ENCODE results near the gene KRTAP9-2.

Gene KRTAP9-2

DNA sequence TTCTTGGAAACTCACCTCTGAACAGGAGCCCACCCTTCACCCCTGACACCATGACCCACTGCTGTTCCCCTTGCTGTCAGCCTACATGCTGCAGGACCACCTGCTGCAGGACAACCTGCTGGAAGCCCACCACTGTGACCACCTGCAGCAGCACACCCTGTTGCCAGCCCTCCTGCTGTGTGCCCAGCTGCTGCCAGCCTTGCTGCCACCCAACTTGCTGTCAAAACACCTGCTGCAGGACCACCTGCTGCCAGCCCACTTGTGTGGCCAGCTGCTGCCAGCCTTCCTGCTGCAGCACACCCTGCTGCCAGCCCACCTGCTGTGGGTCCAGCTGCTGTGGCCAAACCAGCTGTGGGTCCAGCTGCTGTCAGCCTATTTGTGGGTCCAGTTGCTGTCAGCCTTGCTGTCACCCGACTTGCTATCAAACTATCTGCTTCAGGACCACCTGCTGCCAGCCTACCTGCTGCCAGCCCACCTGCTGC is 36.6 kb upstream of the KRTAP9-2 start, which contains the start of gene KRTAP9-1:
TSS of gene KRTAP9-1 (plus strand) at position 51 of the 482 bp plus-strand sequence. CDS start at position 51, 0 bp downstream.
- peak; percentile 82 for TF ChIP-seq TCF12 (IDR thresholded peaks at IDR 0.05; ENCODE audit: low read depth)

DNA sequence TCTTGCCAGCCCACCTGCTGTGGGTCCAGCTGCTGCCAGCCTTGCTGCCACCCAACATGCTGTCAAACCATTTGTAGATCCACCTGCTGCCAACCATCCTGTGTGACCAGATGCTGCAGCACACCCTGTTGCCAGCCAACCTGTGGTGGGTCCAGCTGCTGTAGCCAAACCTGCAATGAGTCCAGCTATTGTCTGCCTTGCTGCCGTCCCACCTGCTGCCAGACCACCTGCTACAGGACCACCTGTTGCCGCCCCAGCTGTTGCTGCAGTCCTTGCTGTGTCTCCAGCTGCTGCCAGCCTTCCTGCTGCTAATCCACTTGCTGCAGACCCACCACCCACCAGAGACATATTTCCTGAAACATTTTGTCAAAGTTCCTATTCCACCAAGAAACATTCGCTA is 36.1 kb upstream of the KRTAP9-2 start:
- TF ChIP-seq TAF1 (IDR thresholded peaks at IDR 0.05; ENCODE audit: low read depth) (no peak), CREB1 (IDR thresholded peaks at IDR 0.05; ENCODE audit: low read depth) (no peak), TCF12 (IDR thresholded peaks at IDR 0.05; ENCODE audit: low read depth) (no peak; the same call in 1 of the 2 replicates), YY1 (IDR thresholded peaks at IDR 0.05; ENCODE audit: low read depth) (no peak), EGR1 (IDR thresholded peaks at IDR 0.05) (no peak), CEBPB (IDR thresholded peaks at IDR 0.05) (no peak), TEAD4 (IDR thresholded peaks at IDR 0.05) (no peak), EP300 (IDR thresholded peaks at IDR 0.05; ENCODE audit: borderline replicate concordance) (no peak), RAD21 (IDR thresholded peaks at IDR 0.05; ENCODE audit: low read depth) (no peak)
- TF ChIP-seq, protein P1, sequence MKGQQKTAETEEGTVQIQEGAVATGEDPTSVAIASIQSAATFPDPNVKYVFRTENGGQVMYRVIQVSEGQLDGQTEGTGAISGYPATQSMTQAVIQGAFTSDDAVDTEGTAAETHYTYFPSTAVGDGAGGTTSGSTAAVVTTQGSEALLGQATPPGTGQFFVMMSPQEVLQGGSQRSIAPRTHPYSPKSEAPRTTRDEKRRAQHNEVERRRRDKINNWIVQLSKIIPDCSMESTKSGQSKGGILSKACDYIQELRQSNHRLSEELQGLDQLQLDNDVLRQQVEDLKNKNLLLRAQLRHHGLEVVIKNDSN (IDR thresholded peaks at IDR 0.05): no peak
- TF ChIP-seq, protein P2, sequence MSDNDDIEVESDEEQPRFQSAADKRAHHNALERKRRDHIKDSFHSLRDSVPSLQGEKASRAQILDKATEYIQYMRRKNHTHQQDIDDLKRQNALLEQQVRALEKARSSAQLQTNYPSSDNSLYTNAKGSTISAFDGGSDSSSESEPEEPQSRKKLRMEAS (IDR thresholded peaks at IDR 0.05): no peak
- TF ChIP-seq, protein P3, sequence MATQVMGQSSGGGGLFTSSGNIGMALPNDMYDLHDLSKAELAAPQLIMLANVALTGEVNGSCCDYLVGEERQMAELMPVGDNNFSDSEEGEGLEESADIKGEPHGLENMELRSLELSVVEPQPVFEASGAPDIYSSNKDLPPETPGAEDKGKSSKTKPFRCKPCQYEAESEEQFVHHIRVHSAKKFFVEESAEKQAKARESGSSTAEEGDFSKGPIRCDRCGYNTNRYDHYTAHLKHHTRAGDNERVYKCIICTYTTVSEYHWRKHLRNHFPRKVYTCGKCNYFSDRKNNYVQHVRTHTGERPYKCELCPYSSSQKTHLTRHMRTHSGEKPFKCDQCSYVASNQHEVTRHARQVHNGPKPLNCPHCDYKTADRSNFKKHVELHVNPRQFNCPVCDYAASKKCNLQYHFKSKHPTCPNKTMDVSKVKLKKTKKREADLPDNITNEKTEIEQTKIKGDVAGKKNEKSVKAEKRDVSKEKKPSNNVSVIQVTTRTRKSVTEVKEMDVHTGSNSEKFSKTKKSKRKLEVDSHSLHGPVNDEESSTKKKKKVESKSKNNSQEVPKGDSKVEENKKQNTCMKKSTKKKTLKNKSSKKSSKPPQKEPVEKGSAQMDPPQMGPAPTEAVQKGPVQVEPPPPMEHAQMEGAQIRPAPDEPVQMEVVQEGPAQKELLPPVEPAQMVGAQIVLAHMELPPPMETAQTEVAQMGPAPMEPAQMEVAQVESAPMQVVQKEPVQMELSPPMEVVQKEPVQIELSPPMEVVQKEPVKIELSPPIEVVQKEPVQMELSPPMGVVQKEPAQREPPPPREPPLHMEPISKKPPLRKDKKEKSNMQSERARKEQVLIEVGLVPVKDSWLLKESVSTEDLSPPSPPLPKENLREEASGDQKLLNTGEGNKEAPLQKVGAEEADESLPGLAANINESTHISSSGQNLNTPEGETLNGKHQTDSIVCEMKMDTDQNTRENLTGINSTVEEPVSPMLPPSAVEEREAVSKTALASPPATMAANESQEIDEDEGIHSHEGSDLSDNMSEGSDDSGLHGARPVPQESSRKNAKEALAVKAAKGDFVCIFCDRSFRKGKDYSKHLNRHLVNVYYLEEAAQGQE (IDR thresholded peaks at IDR 0.05; ENCODE audit: low read depth): no peak

DNA sequence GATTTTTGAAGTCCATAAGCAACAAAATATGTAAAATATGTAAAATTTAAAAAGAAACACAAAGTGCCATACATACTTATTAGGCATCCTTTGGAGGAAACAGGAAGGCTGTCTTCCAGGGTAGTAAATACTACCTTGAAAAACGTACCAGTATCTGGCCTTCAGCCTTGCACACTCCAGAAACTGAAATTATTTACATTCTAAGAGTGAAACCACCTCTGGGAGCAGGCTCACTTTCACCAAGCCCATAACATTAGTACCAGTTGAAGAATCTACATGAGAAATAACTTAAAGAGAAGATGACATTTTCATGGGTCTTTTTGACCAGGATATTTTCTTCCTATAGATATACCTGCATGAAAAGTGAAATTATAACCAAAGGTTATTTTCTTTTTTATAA is 30.4 kb upstream of the KRTAP9-2 start:
- TF ChIP-seq ZBTB7A (IDR thresholded peaks at IDR 0.05; ENCODE audit: low read depth): no peak

DNA sequence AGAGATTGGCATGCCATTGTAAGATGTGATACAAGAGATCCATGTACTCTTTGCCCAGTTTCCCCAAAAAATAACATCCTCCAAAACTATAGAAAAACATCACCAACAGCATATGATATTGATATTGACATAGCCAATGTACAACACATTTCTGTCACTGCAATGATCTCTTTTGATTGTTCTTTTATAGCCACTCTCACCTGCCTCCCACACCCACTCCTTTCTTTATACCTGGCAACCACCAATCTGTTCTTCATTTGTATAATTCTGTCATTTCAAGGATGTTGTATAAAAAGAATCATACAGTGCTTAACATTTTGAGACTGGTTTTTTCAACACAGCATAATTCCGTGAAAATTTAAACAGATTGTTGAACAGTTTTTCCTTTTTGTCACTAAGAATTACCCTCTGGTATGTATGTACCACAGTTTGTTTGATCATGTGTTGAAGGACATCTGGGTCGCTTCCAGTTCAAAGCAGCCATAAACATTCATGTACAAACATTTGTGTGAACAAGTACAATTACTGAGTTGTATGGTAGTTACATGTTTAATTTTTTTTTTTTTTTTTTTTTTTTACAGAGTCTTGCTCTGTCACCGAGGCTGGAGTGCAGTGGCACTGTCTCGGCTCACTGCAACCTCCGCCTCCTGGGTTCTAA is 26.9 kb upstream of the KRTAP9-2 start:
- TF ChIP-seq RAD21 (IDR thresholded peaks at IDR 0.05; ENCODE audit: low read depth) (no peak), NFIC (IDR thresholded peaks at IDR 0.05) (no peak), CEBPB (IDR thresholded peaks at IDR 0.05) (no peak), YY1 (IDR thresholded peaks at IDR 0.05; ENCODE audit: low read depth) (no peak)

DNA sequence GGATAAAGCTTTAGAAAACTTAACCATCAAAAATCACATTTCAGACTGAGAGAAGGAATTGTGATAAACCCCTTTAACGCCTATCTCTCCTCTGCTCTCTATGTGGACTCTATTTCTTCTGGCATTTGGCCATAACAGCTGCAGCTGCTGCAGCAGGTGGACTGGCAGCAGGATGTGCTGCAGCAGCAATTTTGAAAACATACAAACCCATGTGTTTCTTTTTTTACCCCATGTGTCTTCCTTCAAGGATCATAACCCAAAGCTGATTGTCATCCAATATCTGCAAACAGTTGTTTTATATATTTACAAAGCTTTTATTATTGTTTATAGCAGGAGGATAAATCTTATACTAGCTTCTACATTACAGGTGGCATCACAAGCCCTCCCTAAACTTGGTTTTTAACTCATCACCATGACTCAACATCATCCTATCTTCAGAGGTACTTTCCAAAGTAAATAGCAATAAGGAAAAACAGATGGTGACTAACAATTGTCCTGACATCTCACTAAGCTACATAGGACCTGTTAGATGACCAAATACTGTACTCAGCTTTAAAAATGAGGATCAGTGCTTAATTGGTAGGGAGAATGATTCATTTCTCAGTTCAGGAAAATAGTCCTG is 14.5 kb upstream of the KRTAP9-2 start:
- no peak for TF ChIP-seq RAD21 (IDR thresholded peaks at IDR 0.05; ENCODE audit: low read depth)
- no peak for TF ChIP-seq CREB1 (IDR thresholded peaks at IDR 0.05; ENCODE audit: low read depth)
- TF ChIP-seq, protein P1 (IDR thresholded peaks at IDR 0.05): no peak
- no peak for TF ChIP-seq TAF1 (IDR thresholded peaks at IDR 0.05; ENCODE audit: low read depth)
- TF ChIP-seq EGR1 (IDR thresholded peaks at IDR 0.05): no peak
- TF ChIP-seq ZBTB7A (IDR thresholded peaks at IDR 0.05; ENCODE audit: low read depth): no peak
- TF ChIP-seq, protein P2 (IDR thresholded peaks at IDR 0.05): no peak
- TF ChIP-seq YY1 (IDR thresholded peaks at IDR 0.05; ENCODE audit: low read depth): no peak
- TF ChIP-seq, protein P3 (IDR thresholded peaks at IDR 0.05; ENCODE audit: low read depth): no peak

DNA sequence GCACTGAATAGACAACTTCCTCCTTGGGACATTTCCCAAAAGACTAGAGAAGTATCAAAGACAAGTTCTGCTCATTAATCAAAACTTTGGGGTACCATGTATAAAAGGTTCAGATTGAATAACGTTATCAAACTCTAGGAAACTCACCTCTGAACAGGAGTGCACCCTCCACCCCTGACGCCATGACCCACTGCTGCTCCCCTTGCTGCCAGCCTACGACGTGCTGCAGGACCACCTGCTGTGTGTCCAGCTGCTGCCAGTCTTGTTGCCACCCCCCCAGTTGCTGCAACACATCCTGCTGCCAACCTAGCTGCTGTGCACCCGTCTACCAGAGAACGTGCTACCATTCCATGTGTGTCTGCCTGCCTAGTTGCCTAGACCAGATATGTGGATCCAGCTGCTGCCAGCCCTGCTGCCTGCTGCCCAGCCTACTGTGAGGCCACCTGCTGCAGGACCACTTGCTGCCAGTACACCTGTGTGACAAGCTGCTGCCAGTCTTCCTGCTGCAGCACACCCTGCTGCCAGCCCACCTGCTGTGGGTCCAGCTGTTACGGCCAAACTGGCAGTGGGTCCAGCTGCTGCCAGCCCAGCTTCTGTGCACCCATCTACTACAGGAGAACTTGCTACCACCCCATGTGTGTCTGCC is 13.8 kb upstream of the KRTAP9-2 start:
- TF ChIP-seq RAD21 (IDR thresholded peaks at IDR 0.05; ENCODE audit: low read depth) (no peak), TCF12 (IDR thresholded peaks at IDR 0.05; ENCODE audit: low read depth) (peak; percentile 84)

DNA sequence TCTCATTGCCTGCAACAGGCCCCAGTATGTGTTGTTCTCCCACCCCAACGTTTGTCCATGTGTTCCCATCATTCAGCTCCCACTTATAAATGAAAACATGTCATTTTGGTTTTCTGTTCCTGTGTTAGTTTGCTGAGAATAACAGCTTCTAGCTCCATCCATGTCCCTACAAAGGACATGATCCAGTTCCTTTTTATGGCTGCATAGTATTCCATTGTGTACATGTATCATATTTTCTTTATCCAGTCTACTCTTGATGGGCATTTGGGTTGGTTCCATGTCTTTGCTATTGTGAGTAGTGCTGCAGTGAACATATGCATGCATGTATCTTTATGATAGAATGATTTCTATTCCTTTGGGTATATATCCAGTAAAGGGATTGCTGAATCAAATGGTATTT is 10.8 kb upstream of the KRTAP9-2 start:
- TF ChIP-seq TAF1 (IDR thresholded peaks at IDR 0.05; ENCODE audit: low read depth) (no peak), FOXM1 (IDR thresholded peaks at IDR 0.05; ENCODE audit: borderline replicate concordance, low read depth) (no peak), NFIC (IDR thresholded peaks at IDR 0.05) (no peak), CEBPB (IDR thresholded peaks at IDR 0.05) (no peak), RAD21 (IDR thresholded peaks at IDR 0.05; ENCODE audit: low read depth) (no peak), TCF12 (IDR thresholded peaks at IDR 0.05; ENCODE audit: low read depth) (no peak), EGR1 (IDR thresholded peaks at IDR 0.05) (no peak), CREB1 (IDR thresholded peaks at IDR 0.05; ENCODE audit: low read depth) (no peak), ZBTB7A (IDR thresholded peaks at IDR 0.05; ENCODE audit: low read depth) (no peak), EP300 (IDR thresholded peaks at IDR 0.05; ENCODE audit: borderline replicate concordance) (no peak), TEAD4 (IDR thresholded peaks at IDR 0.05) (no peak), YY1 (IDR thresholded peaks at IDR 0.05; ENCODE audit: low read depth) (no peak)
- TF ChIP-seq, protein P2 (IDR thresholded peaks at IDR 0.05): no peak
- TF ChIP-seq, protein P1 (IDR thresholded peaks at IDR 0.05): no peak
- TF ChIP-seq, protein P3 (IDR thresholded peaks at IDR 0.05; ENCODE audit: low read depth): no peak

Measured in Ishikawa (cell line).